GM04503 (cell line): ENCODE measurements around the gene B4GALT6.
"Not testable (repeated sequence)": the region's sequence is repeated elsewhere in the genome, so short reads cannot be mapped to it uniquely, and the experiment has no call there.

Experiments used
- DNase-seq: peaks from one replicate; pipeline ENCODE4 v3.0.0-alpha.2; 2012; ENCODE audit warnings: low read depth

The B4GALT6 gene, protein sequence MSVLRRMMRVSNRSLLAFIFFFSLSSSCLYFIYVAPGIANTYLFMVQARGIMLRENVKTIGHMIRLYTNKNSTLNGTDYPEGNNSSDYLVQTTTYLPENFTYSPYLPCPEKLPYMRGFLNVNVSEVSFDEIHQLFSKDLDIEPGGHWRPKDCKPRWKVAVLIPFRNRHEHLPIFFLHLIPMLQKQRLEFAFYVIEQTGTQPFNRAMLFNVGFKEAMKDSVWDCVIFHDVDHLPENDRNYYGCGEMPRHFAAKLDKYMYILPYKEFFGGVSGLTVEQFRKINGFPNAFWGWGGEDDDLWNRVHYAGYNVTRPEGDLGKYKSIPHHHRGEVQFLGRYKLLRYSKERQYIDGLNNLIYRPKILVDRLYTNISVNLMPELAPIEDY

DNA sequence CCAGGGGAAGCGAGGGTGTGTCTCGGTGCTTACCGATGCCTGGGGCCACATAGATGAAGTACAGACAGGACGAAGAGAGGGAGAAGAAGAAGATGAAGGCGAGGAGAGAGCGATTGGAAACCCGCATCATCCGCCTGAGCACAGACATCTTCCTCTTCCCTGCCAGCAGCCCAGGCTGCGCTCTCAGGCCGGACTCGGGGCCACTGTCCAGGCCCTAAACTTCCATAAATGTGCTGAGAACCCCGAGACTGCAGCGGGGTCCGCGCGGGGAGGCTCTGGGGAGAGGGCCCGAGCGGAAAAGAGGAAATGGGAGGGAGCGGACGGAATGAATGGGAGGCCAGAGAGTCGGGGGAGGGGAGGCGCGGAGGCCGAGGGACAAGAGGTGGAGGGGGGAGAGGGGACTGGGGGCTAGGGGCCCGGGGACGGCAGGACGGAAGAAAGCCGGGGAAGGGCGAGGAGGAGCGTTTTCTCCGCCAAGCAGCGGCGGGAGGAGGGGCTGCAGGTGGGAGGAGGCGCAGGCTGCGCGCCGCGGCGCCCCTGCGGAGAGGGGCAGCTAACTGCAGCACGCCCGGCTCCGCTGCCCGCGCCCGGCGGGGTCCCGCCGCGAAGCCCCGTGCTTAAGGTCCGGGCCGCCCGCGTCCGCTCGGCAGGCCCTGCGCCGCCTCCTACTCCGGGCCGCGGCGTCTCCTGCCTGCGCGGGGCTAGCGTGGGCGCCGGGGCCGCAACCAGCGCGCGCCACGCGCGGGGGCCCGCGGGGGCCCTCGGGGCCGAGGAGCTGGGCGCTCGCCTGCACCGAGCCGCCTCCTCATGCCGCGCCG is at the start of gene B4GALT6:
Gene B4GALT6, minus strand, starts transcription at position 303 of the 818 bp plus-strand sequence. Its CDS starts 155 bp downstream, at position 148.
- DNase-seq = no peak

DNA sequence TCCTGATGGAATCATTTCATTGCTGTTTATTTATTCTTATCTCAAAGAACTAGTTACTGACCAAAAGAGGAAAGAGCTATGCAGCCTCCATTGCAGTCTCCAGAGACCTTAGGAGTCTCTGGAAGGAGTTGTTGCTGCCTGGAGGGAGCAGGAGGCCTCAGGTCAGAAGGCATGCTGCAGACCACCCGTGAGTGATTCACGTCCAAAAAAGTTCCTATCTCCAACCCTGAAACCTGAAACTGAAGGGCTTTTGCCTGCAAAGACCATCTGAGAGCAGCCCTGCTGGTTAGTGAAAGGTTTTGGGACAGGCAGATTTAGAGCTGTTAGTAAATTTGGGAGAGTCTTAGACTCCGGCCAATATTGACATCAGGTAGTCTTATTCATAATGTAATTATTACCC is 47.2 kb upstream of the B4GALT6 start:
- DNase-seq = no peak

DNA sequence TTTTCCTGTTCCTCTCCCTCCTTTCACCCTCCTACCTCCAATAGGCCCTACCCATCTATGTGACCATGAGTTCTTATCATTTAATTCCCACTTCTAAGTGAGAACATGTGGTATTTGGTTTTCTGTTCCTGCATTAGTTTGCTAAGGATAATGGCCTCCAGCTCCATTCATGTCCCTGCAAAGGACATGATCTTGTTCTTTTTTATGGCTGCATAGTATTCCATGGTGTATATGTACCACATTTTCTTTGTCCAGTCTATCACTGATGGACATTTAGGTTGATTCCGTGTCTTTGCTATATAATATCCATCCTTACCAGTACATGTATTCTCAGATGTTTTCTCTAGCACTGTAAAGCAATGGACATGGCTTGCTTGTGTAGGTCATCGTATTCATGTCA is 44.8 kb upstream of the B4GALT6 start:
- DNase-seq = not testable (repeated sequence)

DNA sequence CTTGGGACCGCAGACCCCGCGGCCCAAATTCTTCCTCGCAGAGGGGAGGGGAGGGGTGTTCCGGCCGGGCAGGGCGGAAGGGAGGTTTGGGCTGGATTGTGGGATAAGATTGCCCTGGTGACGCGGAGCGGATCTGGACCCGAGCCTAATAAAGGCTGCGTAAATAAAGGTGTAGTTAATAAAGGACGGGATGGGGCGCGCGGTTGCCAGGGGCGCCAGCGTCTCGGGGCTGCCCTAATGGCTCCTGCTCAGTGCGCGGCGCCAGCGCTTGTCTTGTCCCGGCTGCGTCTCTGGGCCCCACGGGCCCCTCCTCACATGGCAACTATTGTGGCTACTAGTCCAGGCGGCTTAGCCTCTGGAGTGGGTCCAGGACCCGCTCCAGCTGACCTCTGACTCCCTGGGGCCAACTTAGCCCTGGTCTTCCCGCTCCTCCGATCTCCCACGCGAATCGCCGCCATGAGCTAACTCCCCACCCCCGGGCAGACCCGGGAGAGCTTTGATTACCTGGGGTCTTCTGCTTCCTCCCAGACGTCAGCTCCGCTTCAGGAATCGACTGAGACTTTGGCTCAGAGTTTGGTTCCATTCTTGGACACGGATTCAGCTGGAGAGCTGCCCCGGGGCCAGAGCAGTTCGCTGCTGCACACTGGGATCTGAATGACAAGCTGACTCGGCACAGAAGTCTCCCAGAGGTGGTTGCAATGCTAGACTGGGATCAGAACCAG is 39.8 kb upstream of the B4GALT6 start:
- DNase-seq = no peak

DNA sequence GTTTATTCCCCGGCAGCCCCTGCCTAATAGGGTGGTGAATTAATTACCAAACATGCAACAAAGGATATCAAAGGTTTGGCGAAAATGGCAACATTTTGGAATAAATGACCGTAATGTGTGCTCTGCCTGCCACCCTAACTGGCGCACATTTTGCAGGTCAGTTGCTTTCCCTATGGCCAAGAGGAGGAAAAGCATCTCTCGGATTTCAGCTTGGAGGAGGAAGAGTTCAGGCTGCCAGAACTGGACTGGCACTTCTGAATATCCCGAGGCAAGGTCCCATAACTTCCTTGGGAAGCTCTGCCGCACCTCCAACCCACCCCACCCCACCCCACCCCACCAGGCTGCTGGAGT is 39.2 kb upstream of the B4GALT6 start:
- DNase-seq = no peak

DNA sequence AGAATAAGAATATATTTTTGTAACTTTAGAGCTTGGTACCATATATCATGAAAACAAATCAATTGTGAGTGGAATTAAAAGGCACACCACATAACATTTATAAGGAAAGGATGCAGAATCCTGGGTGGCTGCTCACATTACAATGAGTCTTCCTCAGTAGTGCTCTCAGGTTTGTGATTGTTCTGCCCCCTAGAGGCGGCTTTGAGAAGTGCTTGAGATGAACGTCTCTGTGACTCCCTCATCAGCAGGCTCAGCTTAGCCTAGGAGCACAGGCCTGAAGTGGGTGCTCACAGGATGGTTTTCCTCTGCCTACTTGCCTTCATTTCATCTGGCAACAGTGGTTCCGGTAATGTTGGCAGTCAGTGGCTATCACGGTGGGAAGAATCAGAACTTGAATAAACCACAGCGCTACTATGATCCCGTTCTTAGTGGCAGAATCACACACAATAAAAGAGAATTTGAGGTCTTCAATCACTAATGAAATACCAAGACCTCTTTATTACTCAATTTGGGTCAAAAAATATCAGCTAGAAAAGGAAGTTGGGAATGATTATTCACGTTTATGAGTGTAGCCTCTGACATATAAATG is 38.1 kb upstream of the B4GALT6 start:
- peak; percentile 21 for DNase-seq

DNA sequence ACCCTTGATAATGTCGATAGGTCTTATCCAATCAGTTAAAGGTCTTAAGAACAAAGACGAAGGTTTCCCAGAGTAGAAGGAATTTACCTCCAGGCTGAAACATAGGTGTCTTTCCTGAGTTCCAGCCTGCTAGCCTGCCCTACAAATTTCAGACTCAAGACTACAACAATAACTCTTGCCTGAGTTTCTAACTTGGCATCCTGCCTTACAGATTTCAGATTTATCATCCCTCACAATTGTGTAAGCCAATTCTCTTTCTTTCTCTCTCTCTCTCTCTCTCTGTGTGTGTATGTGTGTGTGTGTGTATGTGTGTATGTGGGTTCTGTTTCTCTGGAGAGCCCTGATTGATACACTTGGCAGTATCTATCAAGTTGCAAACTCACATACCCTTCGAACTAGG is 37.2 kb upstream of the B4GALT6 start:
- DNase-seq = no peak

DNA sequence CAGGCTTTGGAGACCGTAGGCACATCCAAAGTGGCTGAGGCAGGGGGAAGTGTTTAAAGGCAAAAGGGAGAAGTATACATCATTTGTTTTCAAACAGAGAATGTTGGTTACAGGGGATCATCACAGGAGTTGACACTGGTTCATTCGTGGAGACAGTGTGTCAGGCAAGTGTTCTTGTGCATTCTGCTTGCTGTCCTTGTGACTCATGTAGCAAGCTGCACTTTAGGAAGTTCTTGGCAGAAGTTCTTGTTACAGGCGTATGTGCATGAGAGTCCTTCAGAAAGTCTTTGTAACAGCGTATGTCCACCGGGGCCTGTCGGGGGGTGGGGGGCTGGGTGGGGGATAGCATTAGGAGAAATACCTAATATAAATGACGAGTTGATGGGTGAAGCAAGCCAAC is 36.5 kb upstream of the B4GALT6 start:
- DNase-seq = no peak

DNA sequence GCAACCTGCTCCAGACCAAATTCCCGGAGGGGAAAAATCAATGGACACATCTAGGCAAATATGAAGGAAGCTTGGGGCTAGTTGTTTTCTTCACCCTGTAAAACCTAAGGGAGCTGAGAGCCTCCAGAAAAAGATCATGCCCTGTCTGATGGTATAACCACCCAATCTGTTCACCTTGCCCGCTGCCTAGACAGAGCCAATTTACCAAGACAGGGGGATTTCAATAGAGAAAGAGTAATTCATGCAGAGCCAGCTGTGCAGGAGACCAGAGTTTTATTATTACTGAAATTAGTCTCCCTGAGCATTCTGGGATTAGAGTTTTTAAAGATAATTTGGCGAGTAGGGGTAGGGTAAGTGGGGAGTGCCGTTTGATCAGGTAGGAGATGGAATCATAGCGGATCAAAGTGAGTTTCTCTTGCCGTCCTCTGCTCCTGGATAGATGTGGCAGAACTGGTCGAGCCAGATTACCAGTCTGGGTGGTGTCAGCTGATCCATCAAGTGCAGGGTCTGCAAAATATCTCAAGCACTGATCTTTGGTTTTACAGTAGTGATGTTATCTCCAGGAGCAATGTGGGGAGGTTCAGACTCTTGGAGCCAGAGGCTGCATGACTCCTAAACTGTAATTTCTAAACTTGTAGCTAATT is 35.1 kb upstream of the B4GALT6 start:
- no peak for DNase-seq

DNA sequence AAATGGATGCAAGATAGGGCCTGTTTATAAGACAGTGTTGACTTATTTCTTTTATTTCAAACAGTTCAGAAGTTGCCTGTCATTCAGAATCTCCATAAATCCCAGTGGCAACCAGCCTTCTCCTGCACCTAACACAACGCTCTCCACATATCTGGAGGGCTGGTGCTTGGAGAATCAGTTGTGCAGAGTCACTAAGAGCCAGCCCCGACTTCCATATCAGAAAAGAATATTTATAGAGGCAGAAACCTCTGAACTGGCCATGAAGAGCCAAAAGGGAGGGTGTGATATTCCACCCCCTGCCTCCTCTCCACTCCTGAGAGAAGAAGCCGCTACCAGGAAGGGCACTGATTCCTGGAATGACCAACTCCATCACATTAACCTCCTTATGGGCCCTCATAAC is 34.0 kb upstream of the B4GALT6 start:
- no peak for DNase-seq

DNA sequence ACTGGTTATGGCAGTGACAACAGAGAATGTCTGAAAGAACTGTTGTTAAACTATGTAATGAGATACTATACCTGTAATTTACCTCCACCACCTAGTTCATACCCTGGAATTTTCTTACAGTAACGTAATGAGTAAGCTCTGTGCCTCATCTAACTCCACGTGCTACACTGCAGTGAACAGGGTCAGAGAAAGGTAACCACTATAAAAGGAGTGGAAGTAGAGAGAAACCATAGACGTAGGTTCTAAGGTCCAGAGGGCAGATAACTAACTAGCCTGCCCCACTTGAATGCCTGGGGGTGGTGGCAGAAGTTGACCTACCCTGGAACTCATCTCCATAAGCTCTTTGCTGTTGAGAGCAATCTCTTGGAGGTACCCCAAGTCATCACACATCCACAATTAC is 32.0 kb upstream of the B4GALT6 start:
- DNase-seq = no peak

DNA sequence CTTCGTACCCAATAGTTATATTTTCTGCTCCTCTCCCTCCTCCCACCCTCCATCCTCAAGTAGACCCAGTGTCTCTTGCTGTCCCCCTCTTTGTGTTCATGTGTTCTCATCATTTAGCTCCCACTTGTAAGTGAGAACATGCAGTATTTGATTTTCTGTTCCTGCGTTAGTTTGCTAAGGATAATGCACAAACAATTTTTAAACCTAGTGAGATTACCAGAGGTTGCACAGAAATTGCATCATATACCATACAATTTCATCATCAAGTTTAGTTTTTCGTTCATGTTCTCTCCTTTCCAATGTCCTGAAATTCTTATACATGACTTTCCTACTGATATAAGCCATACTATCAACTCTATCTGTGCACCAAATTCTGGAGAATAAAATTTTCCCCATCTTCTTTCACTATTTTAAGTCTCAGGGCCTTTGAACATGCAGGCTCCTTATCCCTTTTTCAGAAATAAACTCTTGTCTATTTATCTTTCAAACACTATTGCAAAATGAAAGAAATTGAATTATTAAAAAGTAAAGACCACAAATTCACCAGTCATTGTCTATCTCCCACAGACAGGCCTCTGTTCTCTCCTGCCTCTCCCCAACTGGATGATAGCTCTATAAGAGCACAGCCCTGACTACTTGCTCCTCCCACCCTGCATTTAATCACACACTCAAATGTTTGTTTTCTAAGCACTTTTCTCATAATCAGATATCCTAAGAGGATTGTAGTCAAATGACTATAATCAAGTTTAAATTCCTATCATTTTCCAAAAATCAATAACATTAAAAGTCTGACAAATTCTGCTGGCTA is 27.2 kb upstream of the B4GALT6 start:
- no peak for DNase-seq

DNA sequence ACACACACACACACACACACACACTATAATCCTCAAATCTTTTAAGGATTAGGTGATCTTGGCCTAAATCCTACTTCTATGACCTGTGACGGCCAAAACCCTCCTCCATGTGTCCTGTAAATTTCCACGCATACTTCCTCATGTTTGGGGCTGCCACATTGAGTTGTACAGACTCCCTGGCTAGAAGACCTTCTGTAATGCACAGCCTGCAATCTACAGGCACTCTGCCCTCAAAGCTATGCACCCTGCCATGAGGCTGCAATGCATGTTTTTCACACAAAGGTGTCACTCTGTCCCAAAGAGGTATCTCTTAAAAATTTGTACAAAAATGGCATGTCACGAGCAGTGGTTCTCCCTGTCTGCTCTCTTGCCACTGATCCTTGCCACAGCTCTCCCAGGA is 26.4 kb upstream of the B4GALT6 start:
- no peak for DNase-seq

DNA sequence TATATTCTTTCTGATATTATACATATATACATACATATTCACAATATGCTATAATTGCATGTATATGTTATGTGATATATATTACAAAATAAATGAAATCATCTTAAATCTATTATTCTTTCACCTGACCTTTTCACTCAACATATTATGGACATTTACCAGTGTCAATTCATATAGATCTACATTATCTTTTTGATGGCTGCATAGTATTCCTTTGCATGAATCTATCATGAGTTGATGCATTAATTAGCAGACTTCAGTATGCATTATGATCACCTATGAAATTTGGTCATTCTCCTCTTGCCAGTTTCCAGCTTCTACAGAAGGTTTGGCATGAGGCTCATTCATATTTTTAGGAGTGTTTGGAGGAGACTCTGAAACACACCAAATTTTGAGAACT is 23.4 kb upstream of the B4GALT6 start:
- no peak for DNase-seq

DNA sequence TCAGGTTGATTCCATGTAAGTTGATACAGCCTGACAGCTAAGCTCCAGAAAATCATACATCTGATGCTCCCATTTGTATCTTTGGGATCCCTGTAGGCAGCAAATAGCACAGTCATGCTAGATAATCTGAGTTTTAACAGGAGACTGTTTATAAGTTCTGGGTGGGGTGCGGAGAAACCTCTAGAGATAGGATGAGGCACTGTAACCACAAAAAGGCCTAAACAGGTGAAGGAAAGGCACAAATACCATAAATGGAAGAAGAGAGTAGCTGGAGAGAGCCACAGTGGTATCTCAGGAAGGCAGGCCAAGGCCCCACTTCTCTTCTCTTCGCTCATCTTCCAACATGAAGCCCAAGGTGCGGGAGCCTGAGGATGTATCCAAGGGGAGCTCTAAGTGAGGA is 18.1 kb upstream of the B4GALT6 start:
- no peak for DNase-seq

DNA sequence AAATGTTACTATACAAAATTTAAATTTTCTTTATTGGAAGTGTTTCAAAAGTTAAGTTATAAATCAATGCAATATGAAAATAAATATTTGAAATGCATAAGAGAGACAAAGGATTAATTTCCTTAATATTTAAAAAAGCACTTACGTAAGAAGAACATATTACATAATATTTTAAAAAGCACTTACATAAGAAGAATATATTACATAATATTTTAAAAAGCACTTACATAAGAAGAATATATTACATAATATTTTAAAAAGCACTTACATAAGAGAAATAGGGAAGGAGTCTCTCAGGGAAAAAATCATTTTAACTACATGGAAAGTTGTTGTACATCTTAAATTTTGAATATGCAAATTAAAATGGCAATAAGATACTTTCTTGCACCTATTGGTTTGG is 17.4 kb upstream of the B4GALT6 start:
- DNase-seq = no peak

DNA sequence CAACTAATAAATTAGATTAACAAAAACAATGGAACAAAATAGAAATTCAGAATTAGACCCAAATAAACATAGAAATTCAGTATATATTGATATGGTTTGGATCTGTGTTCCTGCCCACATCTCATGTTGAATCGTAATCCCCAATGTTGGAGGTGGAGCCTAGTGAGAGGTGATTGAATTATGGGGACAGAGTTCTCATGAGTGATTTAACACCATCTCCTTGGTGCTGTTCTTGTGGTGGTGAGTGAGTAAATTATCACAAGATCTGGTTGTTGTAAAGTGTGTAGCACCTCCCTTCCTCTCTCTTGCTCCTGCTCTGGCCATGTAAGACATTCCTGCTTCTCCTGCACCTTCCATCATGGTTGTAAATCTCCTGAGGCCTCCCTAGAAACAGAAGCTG is 16.6 kb upstream of the B4GALT6 start:
- DNase-seq = no peak

DNA sequence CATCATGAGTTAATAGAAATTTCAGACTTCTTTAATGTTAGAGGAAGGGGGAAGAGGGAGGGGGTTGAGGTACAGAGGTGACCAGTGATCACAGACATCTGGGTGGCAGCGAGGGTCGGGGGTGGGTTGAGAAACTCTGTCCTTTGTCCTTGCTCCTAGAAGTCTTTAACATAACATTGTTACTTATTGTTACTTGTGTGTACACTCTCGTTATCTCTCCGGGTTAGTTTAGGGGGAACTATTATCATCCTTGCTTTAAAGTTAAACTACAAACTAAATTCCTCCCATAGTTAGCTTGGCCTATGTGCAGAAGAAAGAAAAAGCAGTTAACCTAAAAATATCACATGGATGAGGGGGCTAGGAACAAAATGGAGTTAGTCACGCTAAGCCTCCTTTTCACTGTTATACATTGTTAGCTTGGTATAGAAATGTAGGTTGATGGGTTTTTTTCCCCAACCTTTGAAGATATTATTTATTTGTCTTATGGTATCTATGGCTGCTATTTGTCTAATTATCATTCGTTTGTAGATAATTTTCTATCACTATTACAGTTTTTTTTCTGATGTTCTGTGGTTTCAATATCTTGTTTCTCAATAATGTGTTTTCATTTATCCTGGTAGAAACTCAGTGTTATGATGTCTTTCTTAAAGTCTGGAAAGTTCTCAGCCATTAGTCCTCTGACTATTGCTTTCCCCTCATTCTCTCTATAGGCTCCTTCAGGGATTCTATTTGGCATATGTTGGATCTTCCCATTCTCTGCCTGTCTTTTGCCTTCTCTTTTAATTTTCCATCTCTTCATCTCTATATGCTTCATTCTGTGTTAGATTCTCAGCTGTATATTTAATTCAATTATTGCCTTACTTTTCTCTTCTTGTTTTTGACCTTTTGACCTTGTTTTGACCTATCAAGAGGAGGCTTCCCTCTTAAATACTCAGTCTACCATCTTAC is 13.2 kb upstream of the B4GALT6 start:
- no peak for DNase-seq

DNA sequence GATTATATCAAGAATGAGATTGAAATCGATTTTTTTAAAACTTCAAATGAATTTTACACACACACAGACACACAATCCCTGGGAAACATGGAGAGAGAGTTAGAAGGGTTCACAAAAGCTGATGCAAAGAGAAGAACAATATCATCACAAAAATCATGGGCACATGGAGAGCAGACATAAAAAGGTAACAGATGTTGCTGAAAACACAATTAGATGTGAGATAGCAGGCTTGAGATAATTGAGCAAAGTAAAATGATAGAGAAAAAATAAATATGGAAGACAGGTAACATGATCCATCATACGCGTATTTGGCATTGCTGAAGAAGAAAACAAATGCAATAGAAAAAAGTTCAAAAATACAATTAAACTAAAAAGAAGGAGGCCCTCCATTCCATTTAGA is 11.6 kb upstream of the B4GALT6 start:
- DNase-seq = no peak

DNA sequence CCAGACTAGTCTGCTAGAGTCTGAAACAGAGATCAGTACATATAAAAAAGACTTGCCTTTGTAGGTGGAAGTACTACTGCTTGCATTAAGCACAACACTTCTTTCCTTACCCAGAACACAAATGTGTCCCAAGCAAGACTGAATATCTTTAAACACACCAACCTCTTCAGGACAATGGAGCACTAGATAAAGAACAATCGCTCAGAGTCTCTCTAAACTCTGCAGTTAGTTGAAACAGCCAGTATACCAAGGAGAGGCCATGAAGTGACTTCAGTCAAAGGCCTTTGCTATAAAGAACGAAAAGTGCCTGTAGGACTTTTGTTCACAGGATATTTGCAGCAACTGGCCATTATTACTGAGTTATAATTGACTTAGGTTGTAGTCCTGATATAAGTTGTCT is 9.9 kb upstream of the B4GALT6 start:
- DNase-seq = no peak
